ENCODE results near the gene SRSF7.

GRCh38 chr2:38712871-38713270, 38.3 kb downstream of the SRSF7 start:
- TF ChIP-seq CTCF (IDR thresholded peaks at IDR 0.05; ENCODE audit: low read depth, low read length, missing input control) = no peak
- no peak for TF ChIP-seq REST (IDR thresholded peaks at IDR 0.05)
- no peak for TF ChIP-seq ZBTB33 (IDR thresholded peaks at IDR 0.05)
